ENCODE results near the gene PLCD1. TPM values are rescaled to one million over a fixed set of nuclear protein-coding genes. Genes with fewer than 3 reads are reported as not detected.
A peak's percentile ranks its signal among the peaks of the same experiment; 100 is the strongest.

The PLCD1 gene
- total and polyA plus RNA-seq, 2 of the 13 experiments (the other 11 are each of a cell fraction or from before 2014, with no cell fraction given): 10.1 to 12.4 TPM

GRCh38 chr3:38004415-38005075, 24.9 kb downstream of the PLCD1 start (continued):
- TF ChIP-seq AKNA (CRISPR knock-in tag; IDR thresholded peaks at IDR 0.05; ENCODE audit: borderline replicate concordance): no peak
- TF ChIP-seq MAFG (CRISPR knock-in tag; IDR thresholded peaks at IDR 0.05): no peak
- peak; percentile 55; the same call in 1 of the 2 replicates for TF ChIP-seq ZBED4 (CRISPR knock-in tag; IDR thresholded peaks at IDR 0.05; ENCODE audit: borderline replicate concordance)
- peak; percentile 74 for TF ChIP-seq PPARG (CRISPR knock-in tag; conservative IDR thresholded peaks at IDR 0.05)
- TF ChIP-seq ZNF407 (CRISPR knock-in tag; IDR thresholded peaks at IDR 0.05; ENCODE audit: not compliant biosample characterization): no peak
- no peak; the same call in 1 of the 2 replicates for TF ChIP-seq ZNF747 (CRISPR knock-in tag; IDR thresholded peaks at IDR 0.05; ENCODE audit: borderline replicate concordance)
- TF ChIP-seq HNRNPH1 (optimal IDR thresholded peaks at IDR 0.05; ENCODE audit: low read depth, low read length): no peak
- no peak; the same call in 1 of the 2 replicates for TF ChIP-seq ZNF335 (CRISPR knock-in tag; IDR thresholded peaks at IDR 0.05)
- TF ChIP-seq ZBTB26 (CRISPR knock-in tag; IDR thresholded peaks at IDR 0.05; ENCODE audit: borderline replicate concordance): no peak

Data from HepG2 (cell line).